ENCODE data around the gene POFUT1.
A peak's percentile ranks its signal among the peaks of the same experiment; 100 is the strongest.
"Not testable (repeated sequence)": the region's sequence is repeated elsewhere in the genome, so short reads cannot be mapped to it uniquely, and the experiment has no call there.

The POFUT1 gene

DNA sequence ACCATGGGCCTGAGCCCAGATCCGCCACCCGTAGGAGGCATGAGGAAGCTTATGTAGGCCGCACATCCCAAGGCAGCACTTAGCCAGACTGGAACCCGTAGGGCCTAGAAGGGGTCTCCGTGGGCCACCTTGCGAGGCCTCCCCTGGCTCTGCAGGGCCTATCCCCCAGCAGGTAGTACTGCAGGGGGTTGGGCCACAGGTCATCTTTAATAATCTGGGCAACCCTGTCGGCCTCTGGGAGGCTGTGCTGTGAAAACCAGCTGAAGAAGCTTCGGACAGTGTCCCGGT lies 18.6 kb upstream of the POFUT1 start:
- DNase-seq: no peak

DNA sequence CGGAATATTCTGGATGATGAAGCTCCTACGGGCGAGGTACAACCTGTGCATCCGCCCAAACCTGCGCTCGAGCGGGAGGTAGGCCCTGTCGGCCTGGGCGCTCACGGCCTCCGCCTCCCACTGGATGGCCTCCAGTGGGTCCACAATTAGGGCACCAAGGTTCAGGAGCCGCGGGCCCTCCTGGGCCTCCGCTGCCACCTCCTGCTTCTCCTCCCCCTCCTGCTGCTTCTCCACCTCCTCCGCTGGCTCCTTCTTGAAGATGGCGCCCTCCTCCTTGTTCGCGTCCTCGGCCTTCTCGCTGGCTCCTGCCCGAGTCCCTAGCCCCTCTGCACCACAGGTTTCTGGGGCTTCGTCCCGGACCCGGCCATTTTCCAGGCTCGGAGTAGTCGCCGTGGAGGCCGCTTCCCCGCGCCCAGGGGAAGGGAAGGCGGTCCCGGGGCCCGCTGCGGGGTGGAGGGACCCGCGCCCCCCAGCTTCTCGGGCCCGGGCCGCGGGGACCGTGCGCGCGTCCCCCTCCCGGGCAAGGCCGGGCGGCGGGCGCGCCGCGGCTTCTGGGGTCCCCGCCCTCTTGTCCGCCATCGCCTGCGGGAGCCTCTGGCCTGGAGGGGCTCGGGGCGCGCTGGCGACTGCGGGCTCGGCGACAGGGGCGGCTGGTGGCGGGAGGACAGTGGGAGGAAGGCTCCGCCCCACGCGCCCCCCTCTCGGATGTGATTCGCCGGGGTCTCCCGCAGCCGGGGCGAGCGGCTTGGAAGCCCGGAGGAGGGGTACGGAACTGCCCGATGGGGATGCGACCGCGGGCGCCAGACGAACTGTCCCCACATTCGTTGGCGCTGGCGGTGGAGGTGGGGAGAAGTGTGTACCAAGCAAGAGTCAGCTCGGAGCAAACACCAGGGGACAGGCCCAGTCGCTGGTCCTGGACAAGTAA lies 17.7 kb upstream of the POFUT1 start:
- DNase-seq: peak in 43 of 51 donors; percentile 9 to 70 (median 41)

DNA sequence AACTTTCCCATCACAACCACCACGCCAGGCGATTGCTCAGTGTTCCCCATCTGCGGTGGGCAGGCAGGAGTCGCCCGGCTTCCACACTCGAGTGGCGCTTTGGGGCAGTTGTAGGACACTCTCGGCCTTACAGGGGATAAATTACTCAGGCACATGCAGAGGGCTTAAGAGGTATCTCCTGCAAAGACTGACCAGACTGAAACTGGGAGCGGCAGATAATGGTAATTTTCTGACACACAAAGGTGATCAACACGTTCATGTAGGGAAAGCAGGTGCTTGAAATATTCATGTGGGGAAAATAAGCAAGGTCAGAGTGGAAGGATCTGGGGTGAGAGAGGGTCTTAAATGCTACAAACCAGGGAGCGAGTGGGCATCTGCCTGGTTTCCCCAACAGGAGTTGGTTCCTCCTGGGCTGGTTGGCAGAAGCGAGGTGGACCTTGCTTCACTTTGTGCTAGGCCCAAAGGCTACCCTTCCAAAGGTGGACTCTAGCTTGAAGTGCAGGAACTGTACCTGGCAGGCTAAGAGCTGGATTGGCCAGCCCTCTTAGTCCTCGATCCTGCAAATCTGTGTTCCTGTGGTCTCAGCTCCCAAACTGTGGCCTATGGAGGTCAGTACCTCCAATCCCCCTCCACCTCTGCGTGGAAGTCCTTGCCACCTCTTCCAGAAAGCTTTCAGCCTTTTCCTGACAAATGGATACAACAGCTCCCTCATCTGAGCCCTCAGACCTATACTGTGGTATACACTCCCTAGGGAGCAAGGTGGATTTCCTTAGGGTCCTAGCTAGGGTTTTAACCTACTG lies 16.9 kb upstream of the POFUT1 start:
- DNase-seq: peak in 1 of 51 donors; percentile 19

DNA sequence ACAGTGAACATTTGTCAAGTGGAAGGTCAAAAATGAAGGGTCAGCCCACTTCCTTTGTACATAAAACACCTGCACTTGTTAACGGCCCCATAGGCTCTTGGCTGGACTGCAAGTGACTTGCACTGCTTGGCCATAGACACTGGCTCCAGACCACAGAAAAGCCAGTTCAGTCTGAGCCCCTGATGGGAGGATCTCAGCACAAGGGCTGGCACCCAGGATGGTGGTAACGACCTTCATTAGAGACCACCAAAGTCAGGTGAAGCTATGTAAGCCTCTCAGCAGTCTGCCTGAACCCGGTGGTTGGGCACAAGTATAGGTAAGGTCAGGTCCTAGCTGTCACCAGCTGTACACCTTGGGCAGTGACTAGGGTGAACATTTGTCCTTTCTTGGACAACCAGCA lies 16.3 kb upstream of the POFUT1 start:
- DNase-seq: no peak

DNA sequence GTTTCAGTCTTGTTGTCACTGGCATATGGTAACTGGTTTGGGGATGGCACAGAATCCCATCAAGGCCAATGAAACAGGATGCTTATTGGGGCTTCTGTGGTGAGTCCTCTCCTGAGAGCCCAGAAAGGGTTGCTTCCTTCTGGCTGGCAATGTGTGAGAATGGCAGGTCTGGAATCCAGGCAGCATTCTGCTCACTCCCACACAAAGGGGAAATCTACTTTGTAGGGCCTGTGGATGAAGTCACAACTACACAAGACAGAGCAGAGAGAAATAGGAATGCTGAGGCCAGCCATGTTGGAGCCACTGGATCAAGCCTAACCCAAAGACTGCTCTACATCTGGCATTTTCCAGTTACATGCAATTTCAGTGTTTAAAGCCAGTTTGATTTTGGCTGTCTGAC lies 15.8 kb upstream of the POFUT1 start:
- no peak for DNase-seq

DNA sequence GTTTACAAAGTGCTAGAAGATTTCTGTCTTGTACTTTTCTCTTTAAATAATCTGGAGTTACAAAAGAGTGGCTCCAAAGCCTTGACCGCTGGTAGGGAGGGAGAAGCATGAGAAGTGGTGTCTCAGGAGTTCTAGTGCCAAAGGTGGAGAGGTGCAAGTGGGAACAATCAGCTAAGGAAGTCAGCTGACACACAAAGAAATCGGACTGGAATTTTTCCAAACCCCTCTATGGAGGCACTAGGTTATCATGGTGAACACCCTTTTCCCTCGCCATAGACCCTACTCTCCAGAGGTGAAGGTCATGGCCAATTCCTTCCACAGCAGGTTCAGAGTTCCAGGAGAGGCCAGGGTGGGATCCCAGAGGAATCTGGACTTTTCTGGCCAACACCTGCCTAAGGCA lies 15.0 kb upstream of the POFUT1 start:
- no peak for DNase-seq

DNA sequence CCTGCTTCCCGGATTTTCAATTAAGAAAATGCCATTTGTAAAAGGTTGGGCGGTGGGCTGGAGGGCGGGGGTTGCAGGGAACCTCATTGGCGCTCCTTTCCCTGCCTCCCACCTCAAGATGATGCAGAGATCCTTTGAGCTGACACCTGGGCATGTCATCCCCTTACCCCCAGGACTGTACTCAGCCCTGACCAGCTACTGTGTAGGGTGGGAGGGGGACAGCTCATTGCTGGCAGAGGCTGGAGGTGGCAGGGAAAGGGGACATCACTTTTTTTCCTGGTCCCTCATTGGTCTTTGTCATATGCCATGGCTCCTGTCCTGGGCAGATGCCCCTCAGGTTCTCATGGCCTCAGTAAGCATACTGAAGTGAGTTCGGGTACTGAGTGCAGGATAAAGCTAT lies 14.3 kb upstream of the POFUT1 start:
- DNase-seq: not testable (repeated sequence)

DNA sequence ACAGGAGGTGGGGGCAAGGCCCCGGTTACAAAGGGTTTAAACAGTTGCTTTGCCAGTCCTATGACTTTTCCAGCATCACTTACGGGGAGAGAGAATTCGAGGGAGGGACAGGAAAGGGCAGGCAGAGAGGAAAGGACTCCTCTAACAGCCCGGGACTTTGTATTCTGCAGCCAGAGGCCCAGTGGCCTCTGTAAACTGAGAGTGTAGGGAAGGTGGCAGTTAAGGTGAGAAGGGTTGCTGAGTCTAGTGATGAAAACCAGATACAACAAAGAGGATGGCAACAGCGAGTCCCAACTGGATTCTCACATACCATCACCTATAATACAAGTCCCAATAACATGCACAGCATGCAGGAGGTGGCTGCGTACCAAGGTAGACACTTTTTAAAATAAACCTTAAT lies 13.7 kb upstream of the POFUT1 start:
- no peak for DNase-seq

DNA sequence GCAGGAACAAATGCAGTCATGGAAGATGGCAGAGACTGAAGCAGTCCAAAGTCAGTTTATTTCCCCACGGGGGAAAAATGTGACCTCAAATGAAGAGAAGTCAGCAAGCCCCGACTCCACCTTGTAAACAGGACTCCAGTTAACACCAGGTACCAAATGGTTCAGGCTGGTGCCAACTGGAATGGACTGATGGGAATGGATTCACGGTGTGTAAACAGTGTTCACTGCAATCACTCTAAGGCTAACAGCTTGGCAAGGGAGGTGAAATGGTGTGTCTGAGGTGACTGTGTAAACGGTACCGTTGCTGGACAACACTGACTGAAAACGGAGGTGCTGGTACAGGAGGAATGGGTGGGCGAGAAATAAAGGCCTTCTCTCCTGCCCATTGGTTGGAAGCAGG lies 12.1 kb upstream of the POFUT1 start:
- no peak for DNase-seq

DNA sequence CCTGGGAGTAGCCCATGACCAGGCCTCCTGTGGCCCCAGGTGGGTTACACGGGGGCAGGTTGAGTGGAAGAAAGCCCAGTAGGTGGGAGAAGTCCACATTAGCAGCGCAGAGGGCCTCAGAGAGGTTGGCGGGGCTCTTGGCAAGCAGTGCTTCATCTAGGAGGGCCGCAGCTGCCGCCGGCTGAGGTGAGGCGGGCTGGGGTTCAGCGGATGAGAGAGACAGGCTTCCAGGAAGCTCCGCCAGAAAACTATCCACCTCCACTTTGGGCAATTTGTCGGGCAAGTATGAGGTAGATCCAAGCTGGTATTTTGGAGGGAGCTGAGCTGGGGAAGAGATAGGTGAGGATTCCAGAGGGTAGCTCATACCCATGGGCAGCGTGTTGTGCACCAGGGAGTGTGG lies 11.1 kb upstream of the POFUT1 start:
- not testable (repeated sequence) for DNase-seq

DNA sequence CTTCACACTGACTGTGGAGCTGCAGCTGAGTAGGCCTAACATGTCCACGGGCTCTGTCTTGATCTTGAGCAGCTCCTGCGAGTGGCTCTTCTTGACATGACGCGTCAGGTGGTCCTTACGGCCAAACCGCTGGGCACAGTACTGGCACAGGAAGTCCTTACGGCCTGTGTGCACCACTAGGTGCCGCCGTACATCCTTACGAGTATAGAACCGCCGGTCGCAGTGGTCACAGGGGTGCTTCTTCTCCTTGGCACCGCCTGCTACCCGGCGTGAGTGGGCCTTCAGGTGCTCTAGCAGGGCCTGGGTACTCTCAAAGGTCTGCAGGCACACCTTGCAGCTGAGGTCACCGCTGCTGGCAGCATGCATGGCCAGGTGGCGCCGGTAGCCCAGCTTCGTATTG lies 10.5 kb upstream of the POFUT1 start:
- DNase-seq: not testable (repeated sequence)

DNA sequence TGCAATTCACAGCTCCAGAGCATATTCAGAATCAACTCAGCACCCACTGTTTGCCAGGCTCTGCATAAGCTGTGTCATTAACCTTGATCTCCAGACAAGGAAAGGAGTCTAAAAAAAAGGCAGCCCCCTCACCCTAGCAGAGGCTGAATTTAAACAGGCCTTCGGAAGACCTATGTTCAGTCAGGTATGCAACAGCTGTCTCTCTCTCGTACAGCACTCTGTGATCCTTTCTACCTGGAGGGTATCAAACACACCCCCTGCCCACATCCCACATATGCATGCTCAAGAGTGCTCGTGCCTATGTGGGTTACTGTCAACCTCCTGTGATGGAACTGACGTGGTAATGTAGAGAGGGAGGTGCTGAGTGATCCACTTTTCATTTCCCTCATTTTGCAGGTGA lies 8.7 kb upstream of the POFUT1 start:
- DNase-seq: no peak

DNA sequence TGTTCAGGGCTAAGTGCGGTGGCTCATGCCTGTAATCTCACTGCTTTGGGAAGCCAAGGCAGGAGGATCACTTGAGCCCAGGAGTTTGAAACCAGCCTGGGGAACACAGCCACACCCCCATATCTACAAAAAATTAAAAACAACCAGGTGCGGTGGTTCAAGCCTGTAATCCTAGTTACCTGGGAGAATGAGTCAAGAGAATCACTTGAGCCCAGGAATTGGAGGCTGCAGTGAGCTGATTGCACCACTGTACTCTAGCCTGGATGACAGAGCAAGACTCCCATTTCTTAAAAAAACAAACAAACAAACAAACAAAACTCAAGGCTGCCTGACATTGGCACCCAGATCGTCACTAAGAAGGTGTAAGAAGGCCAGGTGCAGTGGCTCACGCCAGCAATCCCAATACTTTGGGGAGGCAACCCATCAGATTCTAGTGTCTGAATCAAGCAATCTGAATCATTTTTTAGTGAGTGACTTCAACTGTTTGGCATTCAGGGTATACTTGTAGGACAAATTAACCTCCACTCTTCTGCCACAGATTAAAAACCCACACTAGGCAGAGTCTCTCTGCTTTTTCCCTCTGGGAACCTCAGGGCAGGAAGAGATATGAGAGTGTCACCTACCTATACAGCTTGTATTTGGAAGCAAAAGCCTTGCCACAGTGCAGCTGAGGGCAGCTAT lies 6.2 kb upstream of the POFUT1 start:
- DNase-seq: no peak

DNA sequence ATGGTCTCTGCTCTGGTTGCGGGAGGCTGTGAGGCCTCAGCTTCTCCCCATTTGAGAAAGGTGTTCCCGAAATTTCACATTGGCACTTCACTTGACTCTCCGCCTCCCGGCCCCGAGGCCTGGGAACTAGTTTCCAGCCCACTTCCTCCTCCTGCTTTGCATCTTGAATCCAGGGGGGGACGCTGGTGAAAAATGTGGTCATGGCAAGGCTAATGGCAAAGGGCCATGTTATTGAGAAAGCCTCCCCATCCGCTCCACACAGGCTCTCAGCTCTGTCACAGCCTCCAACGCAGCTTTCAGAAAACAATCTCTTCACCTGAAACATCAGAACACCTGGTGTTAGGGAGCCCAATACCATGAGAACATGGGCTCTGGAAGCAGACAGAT lies 5.7 kb upstream of the POFUT1 start:
- no peak for DNase-seq

DNA sequence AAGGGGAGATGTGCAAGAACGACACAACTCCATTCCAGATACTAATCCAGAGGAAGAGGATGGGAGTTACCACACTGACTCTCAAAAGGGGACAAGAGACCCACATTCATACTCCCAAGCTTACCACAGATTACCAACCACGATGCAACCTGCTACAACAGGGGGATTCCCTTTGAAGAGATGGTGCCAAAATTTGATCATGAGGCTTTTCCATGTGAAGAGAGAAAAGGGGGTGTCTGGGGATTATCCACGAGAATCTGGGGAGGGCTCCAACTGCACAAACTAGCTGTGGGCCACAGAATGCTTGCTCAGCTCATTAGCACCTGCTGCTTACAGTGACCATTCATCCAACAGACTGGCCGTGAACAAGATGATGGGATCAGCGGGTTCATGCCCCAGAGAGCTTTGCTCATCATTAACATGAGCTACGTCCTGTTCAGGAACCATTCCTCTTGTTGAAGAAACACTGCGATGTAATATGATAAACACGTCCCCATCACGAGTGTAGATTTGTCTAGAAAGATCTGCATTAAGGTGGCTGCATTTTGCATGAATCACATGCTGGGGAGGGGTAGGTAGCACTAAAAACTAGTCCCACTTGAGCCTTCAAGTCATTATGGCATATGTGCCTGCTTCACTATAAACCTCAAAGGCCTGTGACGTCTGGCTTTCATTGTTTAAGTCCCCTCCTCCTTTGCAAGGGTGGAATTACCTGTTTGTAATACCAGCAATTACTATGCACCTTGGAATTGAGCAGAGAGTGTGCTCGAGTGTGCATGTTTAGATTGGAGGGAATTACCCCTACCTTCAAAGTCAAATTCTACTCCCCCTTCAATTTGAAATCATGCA lies 4.1 kb upstream of the POFUT1 start:
- no peak for DNase-seq

DNA sequence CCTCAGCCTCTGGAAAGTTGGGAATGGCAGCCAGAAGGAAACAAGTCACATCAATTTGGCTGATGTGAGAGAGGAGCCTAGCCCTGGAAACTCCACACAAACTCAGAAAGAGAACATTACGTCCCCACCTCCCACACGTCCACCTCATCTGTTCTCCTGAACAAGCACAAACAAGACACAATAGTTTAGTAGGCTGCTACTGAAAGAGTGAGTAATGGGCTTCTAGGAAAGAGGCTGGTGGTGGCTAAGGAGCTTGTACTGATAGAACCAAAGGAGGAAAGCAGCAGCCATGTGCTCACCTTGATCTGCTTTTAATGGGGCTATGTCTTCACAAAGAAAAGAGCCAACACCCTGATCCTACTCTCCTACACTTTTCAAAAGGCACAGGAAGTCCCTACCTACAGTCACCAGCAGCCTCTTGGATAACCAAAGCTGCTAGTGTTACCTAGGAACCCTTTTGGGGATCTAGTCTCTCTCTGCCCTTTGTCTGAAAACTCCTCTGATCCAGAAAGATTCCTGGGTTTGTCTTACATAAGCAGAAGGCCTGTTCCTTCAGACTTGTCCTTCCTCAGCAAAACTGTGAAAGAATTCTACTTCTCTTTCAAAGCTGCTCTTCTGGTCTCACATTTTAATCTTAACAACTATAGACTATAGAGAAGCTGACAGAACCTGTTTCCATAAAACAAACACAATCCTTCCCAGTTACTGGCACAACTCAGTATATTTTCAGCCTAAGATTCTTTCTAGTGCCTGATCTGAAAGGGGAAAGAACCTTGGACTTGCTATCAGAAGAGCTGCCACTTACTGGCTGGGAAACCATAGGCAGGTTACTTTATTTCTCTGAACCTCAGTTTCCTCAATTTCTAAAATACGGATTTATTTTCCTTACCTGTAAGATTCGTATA lies 3.2 kb upstream of the POFUT1 start:
- peak in 2 of 51 donors; percentile 33 to 57 for DNase-seq

DNA sequence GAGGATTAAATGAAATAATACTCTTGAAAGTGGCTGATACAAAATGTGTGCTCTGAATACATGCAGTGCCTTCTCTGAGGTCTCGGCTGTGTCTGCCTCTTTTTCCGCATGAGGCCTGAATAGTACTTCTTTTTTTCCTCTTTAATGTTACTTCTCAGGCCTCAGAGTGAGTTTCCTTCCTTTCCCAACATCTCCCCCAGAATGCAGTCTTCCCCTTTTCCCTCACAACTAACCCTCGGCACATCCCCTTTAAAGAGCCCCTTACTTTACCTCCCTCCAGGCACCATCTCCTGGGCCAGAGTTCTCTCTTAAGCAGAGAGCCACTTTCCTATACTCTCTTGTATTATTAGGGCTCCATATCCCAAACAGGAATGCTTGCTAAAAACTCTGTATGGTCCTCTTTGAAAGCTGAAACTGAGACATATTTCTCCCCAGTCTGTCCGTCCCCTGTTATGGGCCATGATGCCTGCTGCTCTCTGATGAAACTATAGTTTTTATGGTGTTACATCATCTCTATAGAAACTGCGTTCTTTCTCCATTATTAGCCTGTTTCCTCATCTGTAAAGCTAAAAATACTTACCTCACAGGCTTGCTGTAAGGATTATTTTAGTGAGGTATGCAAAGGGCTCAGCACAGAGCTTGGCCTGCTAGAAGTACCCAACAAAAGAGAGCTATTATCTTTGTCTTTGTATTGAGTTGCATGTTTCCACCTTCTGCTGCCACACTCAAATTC lies 2.4 kb upstream of the POFUT1 start:
- no peak for DNase-seq

DNA sequence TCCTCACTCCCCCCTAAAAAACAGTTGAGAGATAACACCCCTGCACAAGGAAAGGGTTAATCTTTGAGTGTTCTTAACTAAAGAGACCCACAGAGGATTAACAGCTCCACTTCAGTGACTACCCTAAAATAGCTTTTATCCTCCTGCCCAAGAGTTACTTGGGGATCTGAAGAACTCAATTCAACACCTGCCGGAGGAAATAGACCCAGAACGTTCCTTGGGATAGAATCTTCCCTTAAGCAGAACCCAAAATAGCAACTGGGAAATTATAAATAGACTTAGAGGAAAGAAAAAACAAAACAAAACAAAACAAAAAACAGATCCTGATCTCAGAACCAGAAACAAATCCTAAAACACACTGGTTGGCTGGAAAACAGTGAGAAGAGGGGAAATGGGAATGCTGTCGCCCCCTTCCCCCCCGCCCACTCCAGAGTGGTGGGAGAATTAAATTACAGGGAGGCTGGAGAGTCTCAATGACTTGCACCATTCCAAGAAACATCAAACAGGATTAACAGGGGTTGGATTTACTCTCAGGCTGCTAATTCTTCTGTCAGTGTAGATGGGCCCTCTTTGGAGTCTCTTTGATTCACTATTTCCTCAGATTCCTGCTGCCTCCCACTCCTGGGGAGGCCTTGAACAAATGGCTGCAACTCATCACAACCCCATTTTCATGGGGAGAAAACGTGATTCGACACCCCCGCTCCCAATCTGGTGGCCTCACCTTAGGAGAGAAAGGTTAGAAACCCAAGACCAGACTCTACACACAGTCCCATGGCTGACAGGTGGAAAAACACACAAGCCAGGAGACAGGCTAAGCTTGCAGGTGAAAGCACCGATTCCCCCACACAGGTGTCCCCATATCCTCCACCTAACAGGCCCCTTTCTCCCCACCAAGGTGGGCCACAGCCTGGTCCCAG lies 1.6 kb upstream of the POFUT1 start:
- DNase-seq: peak in 1 of 51 donors; percentile 17
